RPMI8226 (cell line): ENCODE measurements around the gene ADORA1.

Source experiments
- DNase-seq: peaks from one replicate; pipeline ENCODE4 v3.0.0-alpha.2; 2015

Gene ADORA1

GRCh38 chr1:203095061-203095690, 32.4 kb upstream of the ADORA1 start:
- DNase-seq, result no peak

- no peak for DNase-seq
Observed at GRCh38 chr1:203096566-203096965, 31.0 kb upstream of the ADORA1 start.

GRCh38 chr1:203097001-203097400, 30.5 kb upstream of the ADORA1 start:
- DNase-seq, result no peak

DNA sequence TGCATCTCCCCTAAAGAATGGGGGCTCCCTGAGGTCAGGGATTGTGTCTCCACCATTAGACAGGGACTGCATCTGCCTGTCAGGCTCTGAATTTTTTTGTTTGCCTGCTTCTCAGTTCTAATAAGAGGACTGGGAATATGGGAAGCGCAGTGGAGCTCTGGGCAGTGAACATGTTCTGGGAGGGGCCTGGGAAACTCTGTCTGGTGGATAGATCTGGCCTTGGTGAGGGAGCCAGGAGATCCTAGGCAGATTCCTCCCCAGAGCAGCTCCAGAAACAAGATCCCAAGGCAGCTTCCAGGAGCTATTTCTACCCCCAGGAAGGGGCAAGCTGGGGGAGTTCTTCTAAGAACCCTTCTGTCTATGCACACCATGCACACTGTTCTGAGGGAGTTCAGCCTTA, 29.1 kb upstream of the ADORA1 start:
- no peak for DNase-seq

GRCh38 chr1:203098914-203099520, 28.5 kb upstream of the ADORA1 start:
- DNase-seq, result no peak

DNA sequence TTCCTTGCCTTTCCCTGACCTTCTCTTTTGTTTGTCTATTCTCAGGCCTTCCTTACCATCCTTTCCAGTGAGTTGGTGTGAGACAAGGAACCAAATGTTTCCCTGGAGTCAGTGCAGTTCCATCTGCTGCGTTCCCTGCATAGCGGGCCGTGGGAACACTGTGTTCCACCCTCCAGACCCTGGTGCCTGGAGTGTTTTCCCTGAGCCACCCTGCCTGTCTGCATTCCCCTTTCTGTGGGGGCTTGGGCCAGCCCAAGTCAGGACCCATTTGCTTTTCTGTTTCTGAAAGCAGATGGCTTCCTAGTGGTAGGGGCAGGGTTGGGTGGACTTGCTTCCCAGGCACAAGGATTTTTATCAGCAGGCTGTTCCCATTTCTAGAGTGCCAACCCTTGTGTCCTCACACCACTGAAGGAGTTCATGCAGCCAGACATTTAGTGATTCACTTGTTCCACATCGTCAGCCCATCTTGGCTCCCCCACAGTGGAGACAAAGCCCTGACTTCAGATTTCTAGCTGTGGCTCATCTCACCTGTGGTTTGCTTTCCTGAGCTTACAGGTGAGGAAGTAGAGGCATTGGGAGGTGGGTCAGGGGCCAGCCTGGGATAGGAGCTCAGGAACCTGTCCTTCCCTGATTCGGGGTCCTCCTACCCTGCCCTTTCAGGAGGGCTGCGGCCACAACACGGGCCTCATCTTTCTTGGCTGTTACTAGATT, 27.6 kb upstream of the ADORA1 start:
- DNase-seq, result no peak

- DNase-seq, result no peak
Observed at GRCh38 chr1:203100516-203100869, 27.0 kb upstream of the ADORA1 start.

- no peak for DNase-seq
Observed at GRCh38 chr1:203101813-203102634, 25.5 kb upstream of the ADORA1 start.

DNA sequence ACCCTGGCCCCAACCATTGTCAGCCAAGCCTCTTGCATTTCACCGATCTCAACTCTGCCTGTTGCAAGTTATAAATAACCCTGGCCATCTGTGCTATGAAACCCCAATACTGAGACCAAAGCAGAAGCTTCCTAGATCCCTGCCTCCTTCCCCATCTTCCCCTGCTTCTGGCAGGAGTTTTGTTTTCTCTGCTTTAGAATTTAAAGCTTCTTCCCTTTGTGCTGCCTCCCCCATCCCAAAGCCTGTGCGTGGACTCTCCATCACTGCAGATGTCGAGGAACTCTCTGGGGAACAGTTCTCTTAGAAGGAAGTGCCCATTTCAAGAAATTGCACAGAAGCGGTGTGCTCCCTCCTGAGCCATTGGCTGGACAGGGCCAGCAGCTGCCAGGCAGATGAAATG, 24.3 kb upstream of the ADORA1 start:
- no peak for DNase-seq

DNA sequence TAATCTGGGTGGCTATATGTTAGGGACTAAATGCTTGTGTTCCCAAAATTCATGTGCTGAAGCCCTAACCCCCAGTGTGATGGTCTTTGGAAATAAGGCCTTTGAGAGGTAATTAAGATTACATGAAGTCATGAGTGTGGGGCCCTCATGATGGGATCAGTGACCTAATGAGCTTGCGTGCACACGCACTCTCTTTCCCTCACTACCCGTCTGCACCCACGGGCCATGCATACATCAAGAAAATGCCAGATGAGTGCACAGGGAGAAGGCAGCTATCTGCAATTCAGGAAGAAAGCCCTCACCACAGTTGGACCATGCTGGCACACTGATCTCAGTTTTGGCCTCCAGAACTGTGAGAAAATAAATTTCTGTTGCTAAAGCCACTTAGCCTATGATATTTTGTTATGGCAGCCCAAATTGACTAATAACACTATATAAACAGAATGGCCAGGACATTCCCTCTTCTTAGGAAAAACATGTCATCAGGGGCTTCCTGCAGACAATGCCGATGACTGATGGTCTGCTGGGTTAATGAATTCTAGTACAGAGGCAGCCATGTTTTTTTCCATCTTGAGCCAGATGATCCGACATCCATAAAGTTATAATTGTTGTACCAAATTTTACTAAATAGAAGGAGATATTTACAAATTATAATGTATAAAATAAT, 23.6 kb upstream of the ADORA1 start:
- DNase-seq, result no peak

GRCh38 chr1:203104789-203105390, 22.6 kb upstream of the ADORA1 start:
- DNase-seq, result no peak

- no peak for DNase-seq
Observed at GRCh38 chr1:203112475-203112874, 15.1 kb upstream of the ADORA1 start.

- DNase-seq, result no peak
Observed at GRCh38 chr1:203113308-203113707, 14.2 kb upstream of the ADORA1 start.

GRCh38 chr1:203114202-203114601, 13.3 kb upstream of the ADORA1 start:
- DNase-seq, result no peak

DNA sequence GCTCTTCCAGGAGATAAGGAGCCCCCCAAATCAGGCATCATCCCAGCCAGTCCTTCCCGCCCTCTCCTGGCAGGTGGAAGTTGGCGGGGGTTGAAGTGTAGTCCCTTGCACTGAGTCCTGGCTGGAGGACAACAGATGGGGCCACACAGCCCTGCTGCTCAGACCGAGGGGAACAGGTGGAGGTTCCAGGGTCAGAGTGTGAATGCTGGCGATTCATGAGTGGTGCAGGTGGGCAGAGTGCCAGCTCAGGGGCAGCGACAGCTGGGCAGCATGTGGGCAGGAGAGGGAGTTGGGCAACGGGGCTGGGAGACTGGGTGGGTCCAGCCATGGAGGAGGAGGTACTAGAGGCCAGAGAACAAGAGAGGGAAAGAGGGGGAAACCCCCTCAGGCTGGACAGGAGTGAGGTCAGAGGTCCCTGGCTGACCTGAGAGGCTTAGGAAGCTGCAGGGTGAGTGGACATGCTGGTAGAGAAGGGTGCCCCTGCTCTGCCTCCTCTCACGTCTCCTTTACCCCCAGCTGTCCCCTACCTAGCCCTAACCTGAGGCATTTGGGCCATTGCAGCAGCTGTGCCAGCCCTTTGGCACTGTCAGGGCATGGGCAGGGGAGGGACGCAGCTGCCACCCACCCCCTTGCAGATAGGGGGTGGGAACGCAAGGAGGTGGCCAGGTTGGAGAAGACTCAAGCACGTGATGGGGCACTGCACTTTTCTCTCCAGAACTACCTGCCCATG, 11.3 kb upstream of the ADORA1 start:
- DNase-seq, result peak; percentile 33

- peak; percentile 70 for DNase-seq
Observed at GRCh38 chr1:203117611-203118575, 9.6 kb upstream of the ADORA1 start.

DNA sequence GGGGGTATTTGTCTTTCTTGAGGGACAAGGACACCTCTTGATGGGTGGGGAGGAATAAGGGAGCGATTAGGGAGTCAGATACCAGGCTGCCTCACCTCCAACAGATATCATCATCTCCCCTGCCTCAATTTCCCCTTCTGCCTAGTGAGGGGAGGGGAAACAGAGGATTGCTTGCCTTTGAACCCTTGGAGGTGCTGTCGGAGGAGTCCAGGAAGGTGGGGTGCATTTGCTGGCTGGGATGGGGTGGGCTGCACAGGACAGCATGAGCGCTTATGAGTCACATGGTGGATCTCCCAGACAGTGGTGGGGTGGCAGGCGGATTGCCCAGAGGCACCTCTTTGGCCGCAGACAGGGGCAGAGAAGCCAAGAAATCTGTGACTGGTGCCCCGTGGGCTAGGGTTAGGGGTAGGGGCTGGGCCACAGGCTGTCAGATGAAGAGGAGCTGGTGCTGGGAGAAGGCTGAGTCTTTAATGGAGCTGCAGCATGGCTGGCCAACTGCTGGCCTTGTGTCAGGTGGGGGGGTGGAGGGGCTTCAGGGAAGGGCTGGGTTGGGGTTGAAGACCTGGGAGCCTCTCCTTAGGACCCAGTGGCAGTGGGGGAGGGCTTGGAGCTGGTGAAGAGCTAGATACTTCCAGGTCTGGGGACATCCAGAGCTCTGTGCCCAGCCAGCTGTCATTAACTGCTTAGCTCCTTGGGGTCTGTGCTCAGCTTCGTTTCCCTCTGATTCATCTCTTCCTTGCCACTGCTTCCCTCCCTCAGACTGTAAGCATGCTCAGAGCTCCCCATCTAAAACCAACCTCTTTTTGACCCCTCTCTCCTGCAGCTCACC, 7.0 kb upstream of the ADORA1 start:
- no peak for DNase-seq

- no peak for DNase-seq
Observed at GRCh38 chr1:203121186-203122015, 6.1 kb upstream of the ADORA1 start.

- no peak for DNase-seq
Observed at GRCh38 chr1:203122159-203122558, 5.4 kb upstream of the ADORA1 start.
